Natural killer cell (primary cell): Measurements from ENCODE around the gene CDH13. TPM values are rescaled to one million over a fixed set of nuclear protein-coding genes. Genes with fewer than 3 reads are reported as not detected.

Experiments
- ATAC-seq, 3 donors: fragments of 150-1000 bp in 2 of 3; fragments of 200-7000 bp in 1 of 3; cut with Tn5 transposase; 1 replicate in 1 of 3; 2 replicates in 2 of 3; pipeline ENCODE4 v1.10.0; 2021; ENCODE audit warnings: mild to moderate bottlenecking in 2 of 3, moderate library complexity in 2 of 3
- DNase-seq, 2 donors: peaks; one replicate each; pipeline versions ENCODE4 v3.0.0 to v3.0.0-alpha.2; 2013 to 2021; ENCODE audit warnings: mixed read lengths in 1 of 2
- H3K27ac ChIP-seq: one replicate; pipeline ENCODE4 v1.5.1; 2013; ENCODE audit warnings: mild to moderate bottlenecking, low read length
- H3K27me3 ChIP-seq: one replicate; pipeline ENCODE4 v1.6.1; 2013; ENCODE audit warnings: low read length; ENCODE audit not compliant: control insufficient read depth, insufficient read depth
- H3K36me3 ChIP-seq: one replicate; pipeline ENCODE4 v1.6.1; 2013; ENCODE audit warnings: low read length; ENCODE audit not compliant: control insufficient read depth, insufficient read depth
- H3K4me1 ChIP-seq: one replicate; pipeline ENCODE4 v1.6.1; 2013; ENCODE audit warnings: low read length; ENCODE audit not compliant: control insufficient read depth, insufficient read depth
- H3K4me3 ChIP-seq: one replicate; pipeline ENCODE4 v1.5.1; 2013; ENCODE audit warnings: low read length
- H3K9me3 ChIP-seq: one replicate; pipeline ENCODE4 v1.6.1; 2013; ENCODE audit warnings: low read length; ENCODE audit not compliant: control insufficient read depth, insufficient read depth
- H3K27ac Mint-ChIP-seq, 2 donors: one replicate each; pipeline ENCODE4 v1.8.0; 2022; ENCODE audit warnings: mild to moderate bottlenecking in 2 of 2, mixed read lengths in 2 of 2, moderate library complexity in 1 of 2
- H3K27me3 Mint-ChIP-seq, 2 donors: one replicate each; pipeline ENCODE4 v1.8.0; 2022; ENCODE audit warnings: low read depth in 2 of 2, mixed read lengths in 2 of 2
- H3K36me3 Mint-ChIP-seq: one replicate; pipeline ENCODE4 v1.8.0; 2022; ENCODE audit warnings: mixed read lengths
- H3K4me1 Mint-ChIP-seq, 2 donors: one replicate each; pipeline ENCODE4 v1.8.0; 2022; ENCODE audit warnings: mixed read lengths in 2 of 2
- H3K4me3 Mint-ChIP-seq: one replicate; pipeline ENCODE4 v1.8.0; 2022; ENCODE audit warnings: mild to moderate bottlenecking, moderate library complexity, mixed read lengths
- H3K9me3 Mint-ChIP-seq, 2 donors: one replicate each; pipeline ENCODE4 v1.8.0; 2022; ENCODE audit warnings: mixed read lengths in 2 of 2
- CTCF ChIP-seq: fragments of 200-600 bp; IDR thresholded peaks from one replicate; pipeline ENCODE4 v1.8.0; 2022; ENCODE audit warnings: antibody characterized with exemption
- WGBS: methylation state at CpG from one replicate; pipeline ENCODE4 v1.1.7; 2013; ENCODE audit warnings: missing lambda C conversion rate; ENCODE audit not compliant: insufficient coverage; 5-methylcytosine and 5-hydroxymethylcytosine counted together
- intact Hi-C: fragments of 100-400 bp; cut with micrococcal nuclease; formaldehyde crosslinking; loops from one replicate; pipeline ENCODE4 v1.14.2; 2022
- total RNA-seq, 4 donors: library from RNA; stranded (reverse); fragments of 120-200 nt in 1 of 4; gene quantifications; one replicate each; pipeline versions ENCODE4 v1.2.3 to v1.2.4, GENCODE V29; 2013 to 2022

CDH13 gene
- total RNA-seq, 3 donors from 2014 or later (not counting 1 experiment from before 2014, with no cell fraction given): not detected

DNA sequence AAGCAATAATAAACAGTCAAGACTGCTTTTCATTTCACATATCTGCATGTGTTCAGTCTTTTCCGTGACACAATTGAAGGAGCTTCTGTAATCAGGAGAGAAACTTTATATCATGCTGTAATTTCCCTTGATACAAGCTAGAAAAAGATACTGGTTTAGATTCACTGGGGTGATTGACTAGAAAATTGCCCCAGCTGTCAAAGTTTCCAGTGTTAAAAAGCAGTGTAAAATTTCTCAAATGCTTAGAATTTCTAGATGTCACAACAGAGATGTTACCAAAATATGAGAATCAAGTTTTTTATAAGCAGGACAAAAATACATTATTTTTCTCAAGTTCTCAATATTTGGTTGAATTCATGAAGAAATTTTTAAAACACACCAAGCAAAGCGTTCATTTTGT, 888.6 kb downstream of the CDH13 start:
- no peaks in the 10 kb centered on the region for H3K4me1 Mint-ChIP-seq
- DNase-seq (no peak), ATAC-seq (no peak)
- no peak for TF ChIP-seq CTCF
- H3K27me3 ChIP-seq: no peaks in the 10 kb centered on the region
- no peaks in the 10 kb centered on the region for H3K27me3 Mint-ChIP-seq
- no peaks in the 10 kb centered on the region for H3K36me3 ChIP-seq
- no peak overlapping the region for H3K4me3 Mint-ChIP-seq
- intact Hi-C loops: no loop called here
- peaks cover 2 to 4% of the 10 kb centered on the region in 2 donors for H3K9me3 Mint-ChIP-seq
- H3K36me3 Mint-ChIP-seq: no peaks in the 10 kb centered on the region
- no peaks in the 10 kb centered on the region for H3K4me1 ChIP-seq
- H3K9me3 ChIP-seq: no peaks in the 10 kb centered on the region
- WGBS: 78% methylated on average over 1 of the region's 2 CpGs
- H3K27ac ChIP-seq: no peak overlapping the region
- H3K4me3 ChIP-seq: no peak overlapping the region
- no peak overlapping the region for H3K27ac Mint-ChIP-seq

GRCh38 chr16:83516931-83517330, 890.2 kb downstream of the CDH13 start:
- Mint-ChIP-seq H3K4me3 (no peak overlapping the region), H3K27me3 (no peaks in the 10 kb centered on the region), H3K9me3 (peaks cover 2 to 4% of the 10 kb centered on the region in 2 donors), H3K36me3 (no peaks in the 10 kb centered on the region), H3K4me1 (no peaks in the 10 kb centered on the region), H3K27ac (no peak overlapping the region)
- Histone ChIP-seq H3K4me1 (no peaks in the 10 kb centered on the region), H3K27ac (no peak overlapping the region), H3K36me3 (no peaks in the 10 kb centered on the region), H3K27me3 (no peaks in the 10 kb centered on the region), H3K9me3 (no peaks in the 10 kb centered on the region), H3K4me3 (no peak overlapping the region)
- intact Hi-C loops: no loop called here
- WGBS: 69% methylated on average over 2 of the region's 2 CpGs
- no peak for DNase-seq
- ATAC-seq: no peak
- no peak for TF ChIP-seq CTCF

DNA sequence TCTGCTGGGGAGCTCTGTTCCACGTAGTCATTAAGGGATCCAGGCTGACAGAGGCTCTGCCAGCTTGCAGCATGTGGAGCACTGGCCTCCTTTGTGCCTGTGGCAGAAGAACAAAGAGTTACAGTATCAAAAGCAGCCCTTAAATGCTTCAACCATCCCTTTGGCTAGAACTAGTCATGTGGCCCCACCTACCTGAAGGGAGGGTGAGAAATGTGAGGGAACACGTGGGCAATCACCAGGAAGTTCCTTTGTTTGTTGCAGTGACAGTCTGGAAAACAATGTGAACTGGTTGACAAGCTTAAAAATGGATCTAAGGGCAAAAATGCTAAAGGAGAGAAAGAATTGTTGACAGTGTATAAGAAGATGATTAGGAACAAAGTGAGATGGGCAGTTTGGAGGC, 890.6 kb downstream of the CDH13 start:
- no peak for DNase-seq
- Histone ChIP-seq H3K36me3 (no peaks in the 10 kb centered on the region), H3K4me3 (no peak overlapping the region), H3K27me3 (no peaks in the 10 kb centered on the region), H3K27ac (no peak overlapping the region), H3K4me1 (no peaks in the 10 kb centered on the region), H3K9me3 (no peaks in the 10 kb centered on the region)
- no peak for TF ChIP-seq CTCF
- intact Hi-C loops: no loop called here
- no peaks in the 10 kb centered on the region for H3K36me3 Mint-ChIP-seq
- ATAC-seq: peak in 1 of 3 donors; percentile 31
- 35% methylated on average over 2 of the region's 2 CpGs for WGBS
- no peak overlapping the region for H3K4me3 Mint-ChIP-seq
- no peaks in the 10 kb centered on the region for H3K27me3 Mint-ChIP-seq
- H3K27ac Mint-ChIP-seq: no peak overlapping the region
- H3K9me3 Mint-ChIP-seq: peaks cover 2 to 4% of the 10 kb centered on the region in 2 donors
- H3K4me1 Mint-ChIP-seq: no peaks in the 10 kb centered on the region

- DNase-seq (no peak), ATAC-seq (no peak)
- Histone ChIP-seq H3K27me3 (no peaks in the 10 kb centered on the region), H3K4me3 (no peak overlapping the region), H3K27ac (no peak overlapping the region), H3K4me1 (no peaks in the 10 kb centered on the region), H3K36me3 (no peaks in the 10 kb centered on the region), H3K9me3 (no peaks in the 10 kb centered on the region)
- intact Hi-C loops: no loop called here
- Mint-ChIP-seq H3K27ac (no peak overlapping the region), H3K4me1 (no peaks in the 10 kb centered on the region), H3K9me3 (peaks cover 2 to 4% of the 10 kb centered on the region in 2 donors), H3K27me3 (no peaks in the 10 kb centered on the region), H3K4me3 (no peak overlapping the region), H3K36me3 (no peaks in the 10 kb centered on the region)
- 87% methylated on average over 5 of the region's 5 CpGs for WGBS
- no peak for TF ChIP-seq CTCF
Observed at GRCh38 chr16:83520596-83520995, 893.8 kb downstream of the CDH13 start.
